Middle frontal gyrus (tissue), 1 donor: ENCODE results near the gene COTL1.

Experiments used
- DNase-seq: peaks from one replicate; pipeline ENCODE4 v3.0.0-alpha.2; 2015; ENCODE audit warnings: low spot score; ENCODE audit errors: extremely low spot score

COTL1 gene

GRCh38 chr16:84554627-84555328, 63.1 kb downstream of the COTL1 start:
- no peak for DNase-seq

GRCh38 chr16:84553873-84554399, 63.9 kb downstream of the COTL1 start:
- DNase-seq: no peak

GRCh38 chr16:84552135-84552534, 65.7 kb downstream of the COTL1 start:
- no peak for DNase-seq

DNA sequence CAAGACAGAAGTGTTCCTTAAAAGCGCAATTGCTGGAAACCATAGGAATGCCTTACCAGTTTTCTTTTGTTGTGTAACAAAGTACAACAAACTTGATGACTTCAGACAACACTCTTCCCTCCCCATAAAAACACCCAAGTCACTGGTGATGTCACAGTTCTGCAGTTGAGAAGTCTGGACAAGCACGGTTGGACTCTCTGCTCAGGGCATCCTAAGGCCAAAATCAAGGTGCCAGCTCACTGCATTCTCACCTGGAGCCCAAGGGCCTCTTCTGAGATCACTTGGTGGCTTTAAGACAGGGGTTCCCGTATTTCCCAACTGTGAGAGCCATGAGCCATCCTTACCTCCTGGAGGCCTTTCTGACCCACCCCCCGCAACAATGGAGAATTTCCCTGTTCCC, 67.8 kb downstream of the COTL1 start:
- no peak for DNase-seq

DNA sequence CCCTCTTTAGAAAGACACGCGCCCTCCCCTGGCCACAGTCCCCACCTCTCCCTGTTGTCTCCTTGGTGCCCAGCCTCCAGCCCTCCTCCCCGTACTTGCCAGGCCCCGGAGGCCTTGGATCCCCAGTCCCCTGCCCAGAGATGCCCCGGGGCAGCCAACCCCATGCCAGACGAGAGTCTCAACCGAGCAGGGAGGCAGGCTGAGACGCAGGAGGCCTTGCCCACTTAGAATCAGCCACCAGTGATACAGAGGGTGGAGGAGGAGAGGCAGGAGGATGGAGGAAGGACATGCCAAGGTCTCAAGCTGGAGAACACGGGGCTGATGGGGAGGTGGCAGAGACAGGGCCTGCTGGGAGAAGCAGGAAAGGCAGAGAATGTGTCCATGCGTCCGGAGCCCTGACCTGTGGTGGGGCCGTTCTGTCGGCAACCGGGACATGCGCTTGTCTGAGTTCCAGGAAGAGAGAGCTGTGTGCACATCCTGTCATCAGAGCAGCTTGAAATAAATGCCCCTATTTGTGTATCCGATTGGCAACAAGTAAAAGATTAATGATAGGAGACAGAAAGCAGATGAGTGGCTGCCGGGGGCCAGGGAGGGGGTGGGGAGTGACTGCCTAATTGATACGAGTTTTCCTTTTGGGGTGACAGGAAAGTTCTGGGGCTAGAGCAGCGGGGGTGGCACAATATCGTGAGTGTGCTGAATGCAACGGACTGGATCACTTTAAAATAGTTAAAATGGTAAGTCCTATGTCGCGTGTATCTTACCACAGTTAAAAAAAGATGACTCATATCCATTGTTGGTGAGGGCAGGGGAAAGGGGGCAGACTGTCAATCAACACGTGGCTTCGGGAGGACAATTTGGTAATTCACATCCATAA, 68.7 kb downstream of the COTL1 start:
- DNase-seq: no peak

DNA sequence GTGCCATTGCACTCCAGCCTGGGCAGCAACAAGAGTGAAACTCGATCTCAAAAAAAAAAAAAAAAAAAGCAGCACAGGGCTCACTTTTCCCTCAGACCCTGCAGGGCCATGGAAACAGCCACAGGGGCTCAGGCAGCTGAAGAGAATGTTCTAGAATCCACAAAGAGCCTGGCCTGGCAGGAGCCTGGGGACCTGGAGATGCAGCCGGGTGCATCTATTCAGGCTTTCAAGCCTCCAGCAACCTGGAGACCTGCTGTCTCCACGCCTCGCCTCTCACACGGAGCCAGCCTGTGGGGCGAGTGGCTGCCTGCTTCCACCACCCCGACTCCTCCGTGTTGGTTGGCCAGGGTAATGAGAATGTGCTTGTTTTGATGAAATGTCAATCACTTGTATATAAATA, 69.4 kb downstream of the COTL1 start:
- DNase-seq: no peak

DNA sequence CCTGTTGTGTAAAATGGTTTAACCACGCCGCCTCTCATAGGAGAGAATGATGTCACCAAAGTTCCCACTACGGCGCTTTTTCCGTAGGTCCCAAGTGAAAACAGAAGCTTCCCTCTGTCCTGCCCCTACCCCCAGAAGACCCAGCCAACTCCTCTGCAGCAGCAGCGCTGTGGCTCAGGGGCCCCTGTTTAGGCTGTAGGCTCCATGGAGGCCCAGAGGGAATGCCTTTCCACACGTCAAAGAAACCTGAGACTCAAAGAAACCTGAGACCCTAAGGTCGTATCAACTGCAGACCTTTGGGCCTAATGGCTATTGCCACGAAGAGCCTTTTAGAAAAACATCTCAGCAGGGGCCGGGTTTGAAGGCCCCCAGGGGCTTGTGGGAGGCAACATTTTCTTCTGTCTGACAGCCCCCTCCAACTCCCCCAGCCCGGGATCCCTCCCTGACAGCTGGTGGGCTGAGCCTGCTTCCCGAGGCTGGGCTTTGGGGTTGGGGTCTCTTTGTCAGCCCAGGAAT, 70.3 kb downstream of the COTL1 start:
- DNase-seq: no peak

DNA sequence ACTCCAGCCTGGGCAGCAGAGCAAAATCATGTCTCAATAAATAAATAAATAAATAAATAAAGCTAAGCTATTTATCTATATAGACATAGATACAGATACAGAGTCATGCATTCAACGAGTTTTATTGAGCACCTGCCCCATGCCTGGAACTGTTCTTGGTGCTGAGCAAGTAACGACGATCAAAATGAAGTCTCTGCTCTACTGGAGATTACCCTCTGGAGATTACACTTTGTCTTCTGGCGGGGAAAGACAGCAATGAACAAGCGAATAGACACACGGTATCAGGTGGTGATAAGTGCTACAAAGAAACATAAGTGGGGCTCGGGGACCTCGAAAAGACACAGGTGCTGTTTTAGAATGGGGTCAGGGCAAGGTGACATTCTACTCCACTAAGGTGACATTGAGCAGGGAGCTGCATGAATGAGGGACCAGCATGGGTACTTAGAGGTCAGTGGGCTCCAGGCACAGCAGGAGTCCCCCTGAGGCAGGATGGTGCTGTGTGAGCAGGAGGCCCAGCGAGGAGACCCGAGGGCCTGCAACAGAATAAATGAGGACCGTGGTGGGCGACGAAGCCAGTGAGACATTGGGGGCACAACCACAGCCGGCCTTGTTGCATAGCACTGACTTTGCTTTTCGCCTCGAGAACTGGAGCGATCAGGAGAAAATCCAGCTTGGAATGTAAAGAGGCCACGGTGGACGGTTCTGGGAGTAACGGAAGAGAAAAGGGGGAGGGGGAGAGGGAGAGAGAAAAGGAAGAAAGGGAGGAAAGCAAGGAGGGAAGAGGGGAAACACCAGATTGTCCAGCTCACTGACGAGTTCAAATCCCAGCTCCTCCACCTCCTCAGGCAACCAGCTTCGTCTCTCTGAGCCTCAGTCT, 71.0 kb downstream of the COTL1 start:
- DNase-seq: no peak

GRCh38 chr16:84545114-84545737, 72.7 kb downstream of the COTL1 start:
- DNase-seq: no peak

GRCh38 chr16:84544031-84544773, 73.7 kb downstream of the COTL1 start:
- DNase-seq: no peak

GRCh38 chr16:84543253-84543652, 74.6 kb downstream of the COTL1 start:
- DNase-seq: no peak

- no peak for DNase-seq
Measured at GRCh38 chr16:84541999-84542817, 75.7 kb downstream of the COTL1 start.

DNA sequence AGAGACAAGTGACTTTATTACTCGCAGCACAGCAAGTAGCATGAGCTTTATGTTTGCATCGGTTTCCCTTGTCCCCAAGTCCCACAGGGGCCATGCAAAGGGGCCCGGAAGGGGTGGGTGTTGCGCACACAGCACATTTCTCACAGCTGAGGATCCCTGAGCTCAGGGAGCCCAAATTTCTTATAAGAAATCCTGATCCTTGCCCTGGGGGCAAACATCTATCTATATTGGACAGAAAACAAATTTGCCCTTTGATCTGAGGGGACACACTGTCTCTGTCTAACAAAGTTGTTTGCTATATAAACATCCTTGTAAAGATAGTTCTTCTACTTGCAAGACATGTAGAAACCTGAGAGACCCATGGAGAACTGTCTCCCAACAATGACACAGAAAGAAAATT, 77.7 kb downstream of the COTL1 start:
- DNase-seq: no peak

- DNase-seq: no peak
Measured at GRCh38 chr16:84538222-84538840, 79.5 kb downstream of the COTL1 start.

DNA sequence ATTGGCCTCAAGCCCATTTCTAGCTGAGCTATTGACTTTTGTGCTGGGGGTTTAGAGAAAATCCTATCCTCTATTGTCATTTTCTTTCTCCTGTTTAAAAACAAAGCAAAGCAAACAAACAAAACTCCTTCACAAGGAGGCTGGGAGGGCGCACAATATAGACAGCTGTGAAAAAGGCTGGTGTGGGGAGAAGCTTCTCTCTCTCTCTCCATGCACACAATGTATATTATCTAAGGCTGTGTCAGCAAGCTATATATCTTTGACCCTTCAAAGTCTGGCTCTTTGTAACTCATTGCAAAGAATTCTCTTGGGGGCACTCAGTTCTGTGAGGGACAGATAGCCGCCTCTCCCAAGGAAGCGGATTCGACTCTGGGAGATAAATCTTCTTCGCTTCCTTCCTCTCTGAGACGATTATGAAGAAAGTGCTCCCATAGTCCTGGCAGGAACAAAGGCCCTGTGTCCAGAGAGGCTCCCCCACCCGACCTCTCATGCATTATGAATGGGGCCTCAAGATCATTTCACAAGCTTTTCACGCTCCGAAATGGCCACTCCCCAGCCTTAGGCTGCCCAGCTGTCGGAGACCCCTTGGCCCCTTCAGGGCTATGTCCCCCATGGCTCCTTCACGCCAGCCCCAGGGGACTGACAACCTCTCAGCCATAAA, 80.3 kb downstream of the COTL1 start:
- DNase-seq: no peak

DNA sequence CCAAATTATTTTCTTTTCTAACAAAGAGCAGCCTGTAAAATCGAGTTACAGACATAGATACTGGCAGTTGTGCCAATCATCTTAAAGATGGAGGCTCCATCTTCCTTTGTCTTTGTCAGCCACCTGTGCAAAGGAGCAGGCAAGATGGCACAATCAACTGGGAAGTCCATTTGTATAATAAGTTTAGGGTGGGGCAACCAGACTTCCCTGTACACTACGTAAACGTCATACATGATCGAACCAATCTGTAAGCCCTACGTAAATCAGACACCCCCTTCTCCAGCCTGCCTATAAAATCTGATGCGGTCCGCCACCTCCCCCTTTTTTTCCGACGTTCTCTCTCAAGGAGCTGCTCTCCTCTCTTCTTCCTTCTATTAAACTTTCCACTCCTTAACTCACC, 82.0 kb downstream of the COTL1 start:
- DNase-seq: no peak

GRCh38 chr16:84535408-84535807, 82.5 kb downstream of the COTL1 start:
- DNase-seq: no peak

- DNase-seq: no peak
Measured at GRCh38 chr16:84534815-84535214, 83.1 kb downstream of the COTL1 start.
